Measurements from ENCODE around the gene RPH3AL. TPM values are rescaled to one million over a fixed set of nuclear protein-coding genes. Genes with fewer than 3 reads are reported as not detected.
A peak's percentile ranks its signal among the peaks of the same experiment; 100 is the strongest.

RPH3AL gene
- total RNA-seq, 2 donors from 2014 or later, result 1.3 to 3.5 TPM

DNA sequence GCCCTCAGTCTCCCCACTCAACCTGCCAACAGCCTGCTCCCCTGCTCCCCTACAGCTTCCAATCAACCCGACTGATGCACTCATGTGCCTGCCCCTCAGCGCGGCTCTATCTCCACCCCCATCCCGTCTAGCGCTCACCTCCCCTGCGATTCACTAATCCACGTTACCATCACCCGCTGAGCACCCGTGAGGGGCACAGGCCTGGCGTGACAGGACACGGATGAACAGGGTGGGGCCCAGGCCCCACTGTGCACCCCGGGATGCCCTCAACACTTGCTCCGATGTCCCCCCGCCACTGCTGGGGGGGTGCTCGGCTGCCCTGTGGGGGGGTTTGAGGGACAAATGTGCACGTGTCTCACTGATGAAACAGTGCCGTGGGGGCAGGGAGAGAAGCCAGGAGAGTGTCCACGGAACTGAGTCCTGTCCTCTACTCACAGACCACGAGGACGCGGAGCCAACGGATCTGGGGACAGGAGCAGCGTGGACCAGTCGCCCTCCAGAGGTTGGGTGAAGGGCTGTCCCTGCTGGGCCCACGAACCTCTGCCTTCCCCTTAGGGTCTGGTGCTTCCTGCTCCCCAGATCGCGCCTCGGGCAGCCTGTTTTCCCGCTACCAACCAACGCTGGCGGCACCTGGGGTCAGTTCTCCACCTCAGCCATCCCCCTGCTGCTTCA, 66.7 kb downstream of the RPH3AL start:
- Mint-ChIP-seq H3K4me3 (no peak overlapping the region), H3K27me3 (no peaks in the 10 kb centered on the region), H3K27ac (no peak overlapping the region)

DNA sequence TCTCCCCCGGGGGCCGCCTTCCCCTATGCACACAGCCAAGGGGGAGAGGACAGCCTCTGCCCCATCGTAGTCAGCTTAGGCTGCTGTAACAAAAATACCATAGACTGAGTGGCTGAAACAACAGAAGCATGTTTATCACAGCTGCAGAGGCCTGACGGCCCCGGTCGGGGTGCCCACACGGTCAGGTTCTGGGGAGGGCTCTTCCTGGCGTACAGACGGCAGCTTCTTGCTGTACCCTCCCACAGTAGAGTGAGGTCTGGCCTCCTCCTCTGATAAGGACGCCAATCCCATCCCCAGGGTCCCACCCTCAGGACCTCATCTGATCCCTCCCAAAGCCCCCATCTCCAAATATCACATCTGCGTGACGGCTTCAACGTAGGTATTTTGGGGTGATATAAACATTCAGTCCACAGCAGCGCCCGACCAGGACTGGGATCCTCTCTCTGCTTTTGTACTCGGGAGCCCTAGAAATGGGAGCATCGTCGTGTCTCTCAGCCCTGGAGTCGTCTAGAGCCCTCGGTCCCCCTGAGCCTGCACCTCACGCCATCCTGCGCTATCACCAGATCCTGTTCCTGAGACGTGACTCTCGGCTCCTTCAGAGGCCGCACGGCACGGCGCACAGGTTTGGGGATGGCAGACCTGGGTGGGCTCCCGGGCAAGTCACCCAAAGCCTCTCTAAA, 67.8 kb downstream of the RPH3AL start:
- Mint-ChIP-seq H3K4me1 (no peaks in the 10 kb centered on the region), H3K36me3 (ENCODE audit: low read depth) (no peaks in the 10 kb centered on the region), H3K27me3 (no peaks in the 10 kb centered on the region), H3K27ac (no peak overlapping the region), H3K4me3 (no peak overlapping the region)
- DNase-seq (no peak), ATAC-seq (no peak)
- H3K9me3 ChIP-seq (ENCODE audit: control insufficient read depth, low read length, poor library complexity, severe bottlenecking), result no peaks in the 10 kb centered on the region

More for the DNA sequence above, 66.7 kb downstream of the RPH3AL start:
- ATAC-seq (no peak), DNase-seq (no peak)
- Mint-ChIP-seq H3K36me3 (ENCODE audit: low read depth) (no peaks in the 10 kb centered on the region), H3K4me1 (no peaks in the 10 kb centered on the region)
- no peaks in the 10 kb centered on the region for H3K9me3 ChIP-seq (ENCODE audit: control insufficient read depth, low read length, poor library complexity, severe bottlenecking)

DNA sequence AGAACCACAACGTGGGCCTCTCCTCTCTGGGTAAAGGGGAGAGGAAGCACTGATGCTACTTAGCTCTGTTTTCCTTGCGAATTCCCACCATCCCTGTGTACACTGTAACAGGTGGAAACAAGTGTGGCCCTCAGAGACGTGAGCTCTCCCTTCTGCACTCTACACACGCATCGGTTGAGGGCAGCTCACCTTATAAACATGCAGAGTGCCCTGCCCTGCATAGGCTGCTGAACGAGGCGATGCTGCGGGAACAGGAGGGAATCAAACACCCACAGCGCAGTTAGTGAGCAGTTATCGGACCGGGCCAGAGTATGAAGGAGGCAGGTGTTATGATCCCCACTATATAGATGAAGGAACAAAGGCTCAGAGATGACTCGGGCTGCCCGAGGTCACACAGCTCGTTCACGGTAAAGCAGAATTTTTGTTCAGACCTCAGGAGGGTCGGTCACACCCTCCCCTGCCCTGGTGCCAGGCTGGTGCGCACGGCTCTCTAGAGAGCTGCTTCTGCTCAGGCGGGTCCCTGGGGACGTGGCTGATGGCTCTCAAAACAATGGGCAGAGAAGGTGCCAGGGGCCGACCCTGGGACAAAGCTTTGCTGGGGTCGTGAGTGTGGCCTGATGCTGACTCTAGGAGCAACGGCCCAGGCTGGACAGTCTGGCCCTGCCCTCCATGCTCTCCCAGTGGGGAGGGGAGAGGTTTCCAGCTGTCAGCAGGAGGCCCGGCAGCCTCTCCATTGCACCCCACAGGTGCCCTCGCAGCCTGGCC, 68.5 kb downstream of the RPH3AL start:
- no peaks in the 10 kb centered on the region for H3K27me3 Mint-ChIP-seq
- H3K9me3 ChIP-seq (ENCODE audit: control insufficient read depth, low read length, poor library complexity, severe bottlenecking), result no peaks in the 10 kb centered on the region
- H3K4me1 Mint-ChIP-seq, result no peaks in the 10 kb centered on the region
- no peak overlapping the region for H3K27ac Mint-ChIP-seq
- DNase-seq (no peak), ATAC-seq (no peak)
- no peaks in the 10 kb centered on the region for H3K36me3 Mint-ChIP-seq (ENCODE audit: low read depth)
- no peak overlapping the region for H3K4me3 Mint-ChIP-seq

DNA sequence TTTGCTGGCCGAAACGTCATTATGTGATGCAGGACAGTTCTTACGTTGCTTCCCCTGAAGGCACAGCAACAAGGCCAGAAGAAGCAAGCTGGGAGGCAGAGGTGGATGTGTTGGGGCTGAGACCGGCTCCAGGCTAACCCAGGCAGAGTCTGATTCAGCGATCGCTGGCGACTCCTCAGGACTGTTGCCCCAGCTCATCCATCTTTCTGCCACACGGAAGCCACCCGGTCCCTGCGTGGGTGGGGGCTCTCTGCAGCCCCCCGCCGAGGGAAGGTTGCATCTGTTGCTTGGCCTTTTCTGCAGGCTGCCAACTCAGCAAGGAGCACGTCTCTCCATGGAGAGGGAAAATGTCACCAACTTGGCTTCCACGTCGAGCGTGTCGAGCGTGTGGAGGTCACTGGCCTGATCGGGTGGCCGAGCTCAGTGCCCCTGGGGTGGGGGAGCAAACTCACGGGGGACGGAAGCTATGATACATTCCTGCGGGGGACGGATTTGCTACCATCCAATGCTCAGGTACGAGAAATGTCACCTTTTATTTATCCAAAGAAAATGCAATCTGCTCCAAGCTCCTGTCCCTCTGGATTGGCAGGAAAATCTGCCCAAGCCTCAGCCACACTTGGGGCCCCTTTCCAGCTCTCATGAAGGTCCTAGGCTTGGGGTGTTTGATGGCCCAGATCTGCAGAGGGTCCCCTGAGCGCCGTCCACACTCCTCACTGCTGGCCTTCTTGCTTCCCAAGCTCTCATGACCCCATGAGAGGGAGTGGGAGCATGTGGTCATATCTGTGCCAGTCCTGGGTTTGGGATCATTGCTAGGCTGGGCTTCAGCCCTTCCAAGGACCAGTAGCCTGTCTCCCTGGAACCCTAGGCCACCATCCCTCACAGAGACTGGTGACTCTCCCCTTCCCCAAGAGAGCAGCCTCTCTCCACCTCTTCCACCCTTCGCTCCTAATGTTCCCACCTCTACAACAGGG, 69.4 kb downstream of the RPH3AL start:
- no peak for DNase-seq
- H3K4me3 Mint-ChIP-seq, result no peak overlapping the region
- H3K36me3 Mint-ChIP-seq (ENCODE audit: low read depth), result no peaks in the 10 kb centered on the region
- no peaks in the 10 kb centered on the region for H3K4me1 Mint-ChIP-seq
- no peaks in the 10 kb centered on the region for H3K9me3 ChIP-seq (ENCODE audit: control insufficient read depth, low read length, poor library complexity, severe bottlenecking)
- no peaks in the 10 kb centered on the region for H3K27me3 Mint-ChIP-seq
- H3K27ac Mint-ChIP-seq, result peak overlapping the region; percentile 29
- ATAC-seq, result no peak

DNA sequence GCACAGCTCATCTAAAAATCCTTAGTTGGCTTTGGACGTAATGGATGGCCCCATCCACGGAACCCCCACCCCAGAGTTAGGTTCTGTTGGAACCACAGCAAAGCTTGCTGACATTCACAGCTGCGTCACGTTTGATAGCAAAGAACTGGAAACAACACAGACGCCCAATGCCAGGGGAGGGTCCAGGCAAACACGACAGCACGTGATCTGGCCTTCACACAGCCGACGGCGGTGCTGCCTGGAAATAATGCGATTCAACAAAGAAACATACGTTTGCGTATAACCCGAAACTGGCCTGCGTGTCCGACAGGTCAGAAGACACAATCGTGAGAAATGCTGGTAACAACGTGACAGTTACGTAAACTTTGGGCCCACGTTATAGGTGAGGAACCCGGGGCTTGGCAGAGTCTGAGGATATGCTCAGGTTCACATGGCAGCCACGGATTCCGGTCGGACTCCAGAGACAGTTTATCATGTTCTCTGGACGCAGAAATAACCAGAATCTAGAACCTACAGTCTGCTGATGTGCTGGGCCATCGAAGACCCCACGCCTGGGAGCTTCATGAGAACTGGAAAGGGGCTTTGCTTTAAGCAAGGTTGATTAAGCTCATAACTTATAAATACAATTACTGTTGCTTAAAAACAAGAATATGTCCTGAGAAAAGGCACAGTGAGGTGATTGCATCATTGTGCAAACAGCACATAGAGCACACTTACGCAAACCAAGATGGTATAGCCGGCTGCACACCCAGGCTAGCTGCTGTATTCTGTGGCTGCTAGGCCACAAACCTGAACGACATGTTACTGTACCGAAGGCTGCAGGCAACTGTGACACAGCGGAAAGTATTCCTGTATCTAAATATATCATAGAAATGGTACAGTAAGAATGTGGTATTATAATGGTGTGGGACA, 70.4 kb downstream of the RPH3AL start:
- Mint-ChIP-seq H3K27ac (no peak overlapping the region), H3K4me1 (no peaks in the 10 kb centered on the region), H3K4me3 (no peak overlapping the region), H3K27me3 (no peaks in the 10 kb centered on the region), H3K36me3 (ENCODE audit: low read depth) (no peaks in the 10 kb centered on the region)
- DNase-seq (no peak), ATAC-seq (no peak)
- H3K9me3 ChIP-seq (ENCODE audit: control insufficient read depth, low read length, poor library complexity, severe bottlenecking), result no peaks in the 10 kb centered on the region

DNA sequence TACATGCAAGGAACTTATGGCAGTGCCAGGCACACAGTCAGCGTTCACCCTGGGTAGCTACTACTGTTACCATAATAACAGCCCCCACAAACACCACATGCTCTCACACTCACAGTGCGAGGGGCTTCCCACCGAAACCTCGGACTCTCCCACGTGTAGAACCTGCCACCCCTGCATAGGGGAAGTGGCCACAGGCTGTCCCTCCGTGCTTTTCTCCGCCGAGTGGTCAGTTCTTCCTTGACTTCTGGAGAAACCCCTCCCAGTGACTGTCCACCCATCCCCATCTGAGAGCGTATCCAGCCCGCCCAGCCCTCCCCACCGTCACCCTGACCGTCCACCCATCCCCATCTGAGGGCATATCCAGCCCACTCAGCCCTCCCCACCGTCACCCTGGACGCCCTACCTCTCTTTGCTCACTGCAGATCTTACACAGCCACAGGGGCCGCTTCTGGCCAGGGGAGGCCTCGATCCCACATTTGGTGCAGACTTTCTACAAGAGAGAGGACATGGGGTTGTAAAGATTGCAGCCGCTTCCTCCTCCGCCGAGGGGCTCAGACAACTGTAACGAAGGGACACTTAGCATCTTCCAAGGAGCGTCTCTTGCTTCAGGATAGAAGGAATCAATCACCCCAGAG, 71.1 kb downstream of the RPH3AL start:
- DNase-seq, result no peak
- no peaks in the 10 kb centered on the region for H3K27me3 Mint-ChIP-seq
- no peaks in the 10 kb centered on the region for H3K36me3 Mint-ChIP-seq (ENCODE audit: low read depth)
- H3K9me3 ChIP-seq (ENCODE audit: control insufficient read depth, low read length, poor library complexity, severe bottlenecking), result no peaks in the 10 kb centered on the region
- H3K27ac Mint-ChIP-seq, result no peak overlapping the region
- no peaks in the 10 kb centered on the region for H3K4me1 Mint-ChIP-seq
- no peak overlapping the region for H3K4me3 Mint-ChIP-seq
- no peak for ATAC-seq

DNA sequence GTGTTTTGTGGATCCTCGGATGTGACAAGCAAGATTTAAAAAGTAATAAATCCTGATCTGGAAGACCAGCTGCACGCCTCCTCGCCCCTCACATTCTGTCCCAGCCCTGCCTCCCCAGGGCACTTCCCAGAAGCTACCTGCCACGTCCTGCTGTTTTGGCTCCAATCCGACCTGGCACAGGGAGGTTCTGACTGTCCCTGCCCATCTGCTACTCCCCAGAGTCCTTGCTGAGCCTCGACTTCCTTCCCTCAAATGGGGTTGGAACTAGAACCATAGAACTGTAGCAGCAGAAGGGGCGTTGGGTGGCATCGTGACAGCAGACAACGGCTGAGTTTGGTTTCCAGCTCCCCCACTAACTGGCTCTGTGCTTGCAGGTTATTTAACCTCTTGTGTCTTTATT, 71.7 kb downstream of the RPH3AL start:
- Mint-ChIP-seq H3K4me3 (no peak overlapping the region), H3K27me3 (no peaks in the 10 kb centered on the region), H3K27ac (no peak overlapping the region), H3K36me3 (ENCODE audit: low read depth) (no peaks in the 10 kb centered on the region), H3K4me1 (no peaks in the 10 kb centered on the region)
- ATAC-seq, result no peak
- H3K9me3 ChIP-seq (ENCODE audit: control insufficient read depth, low read length, poor library complexity, severe bottlenecking), result no peaks in the 10 kb centered on the region
- DNase-seq, result no peak

DNA sequence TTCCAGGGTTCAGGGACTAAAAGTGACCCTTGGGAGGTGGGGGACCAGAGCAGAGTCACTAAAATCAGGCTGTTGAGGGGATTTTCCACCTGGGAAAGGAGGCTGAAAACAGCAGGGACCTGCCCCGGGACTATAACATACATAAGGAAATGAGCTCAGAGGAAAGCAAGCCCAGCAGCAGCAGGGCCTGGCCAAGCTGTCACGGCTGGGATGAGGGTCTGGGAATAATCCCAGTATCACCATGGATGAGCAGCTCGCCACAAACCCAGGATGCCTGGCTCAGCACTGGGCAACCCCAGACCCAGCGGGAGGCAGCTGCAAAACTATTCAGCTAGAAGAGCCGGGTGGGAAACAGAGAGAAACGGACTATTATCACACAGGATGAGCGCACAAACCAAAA, 72.4 kb downstream of the RPH3AL start:
- H3K4me1 Mint-ChIP-seq, result no peaks in the 10 kb centered on the region

DNA sequence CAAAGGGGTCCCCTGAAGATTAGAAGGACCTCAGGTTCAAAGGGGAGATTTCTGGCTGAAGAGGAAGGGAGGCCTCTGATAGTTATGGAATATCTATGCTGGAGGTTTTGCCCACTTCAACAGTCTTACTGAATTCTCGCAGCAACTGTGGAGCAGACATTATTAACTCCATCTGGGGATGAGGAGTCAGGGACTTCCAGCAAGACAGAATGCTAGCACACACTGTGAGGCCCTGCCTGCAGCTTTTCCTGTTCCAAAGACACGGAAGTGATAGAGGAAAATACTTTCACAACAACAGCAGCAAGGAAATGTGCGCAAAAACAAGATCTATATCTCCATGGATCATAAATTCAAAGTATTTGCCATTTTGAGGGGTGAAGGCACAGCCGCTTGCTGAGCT, 72.8 kb downstream of the RPH3AL start:
- peaks cover under 1% of the 10 kb centered on the region for H3K36me3 Mint-ChIP-seq (ENCODE audit: low read depth)

More for the DNA sequence above, 72.4 kb downstream of the RPH3AL start:
- DNase-seq (no peak), ATAC-seq (no peak)
- no peaks in the 10 kb centered on the region for H3K9me3 ChIP-seq (ENCODE audit: control insufficient read depth, low read length, poor library complexity, severe bottlenecking)
- Mint-ChIP-seq H3K4me3 (no peak overlapping the region), H3K36me3 (ENCODE audit: low read depth) (no peaks in the 10 kb centered on the region), H3K27me3 (no peaks in the 10 kb centered on the region), H3K27ac (no peak overlapping the region)

DNA sequence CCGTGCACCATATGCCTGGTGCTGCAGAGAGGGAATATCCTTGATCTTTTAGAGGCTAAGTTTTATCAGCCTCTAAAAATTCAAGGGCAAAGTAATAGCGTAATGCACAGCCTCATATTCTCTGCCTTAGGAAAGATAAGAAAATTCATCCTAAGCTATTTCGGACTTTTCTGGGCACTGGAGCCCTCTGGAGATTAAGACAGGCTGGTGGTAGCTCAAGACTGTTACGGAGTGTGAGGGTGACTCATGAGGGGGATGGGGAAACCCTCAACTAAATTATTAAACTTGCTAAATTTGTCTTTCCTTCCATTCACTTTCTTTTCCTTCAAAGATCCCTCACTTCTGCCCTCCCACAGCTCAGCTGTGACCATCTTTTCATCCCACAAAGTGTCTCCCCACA, 73.3 kb downstream of the RPH3AL start:
- Mint-ChIP-seq H3K4me1 (peaks cover 2% of the 10 kb centered on the region), H3K27ac (no peak overlapping the region), H3K4me3 (no peak overlapping the region), H3K27me3 (peaks cover 4% of the 10 kb centered on the region), H3K36me3 (ENCODE audit: low read depth) (peaks cover 2% of the 10 kb centered on the region)
- ATAC-seq, result no peak
- no peaks in the 10 kb centered on the region for H3K9me3 ChIP-seq (ENCODE audit: control insufficient read depth, low read length, poor library complexity, severe bottlenecking)
- DNase-seq, result no peak

More for the DNA sequence above, 72.8 kb downstream of the RPH3AL start:
- DNase-seq (no peak), ATAC-seq (no peak)
- Mint-ChIP-seq H3K4me1 (peaks cover 2% of the 10 kb centered on the region), H3K27ac (no peak overlapping the region), H3K4me3 (no peak overlapping the region), H3K27me3 (peaks cover 3% of the 10 kb centered on the region)
- H3K9me3 ChIP-seq (ENCODE audit: control insufficient read depth, low read length, poor library complexity, severe bottlenecking), result no peaks in the 10 kb centered on the region

DNA sequence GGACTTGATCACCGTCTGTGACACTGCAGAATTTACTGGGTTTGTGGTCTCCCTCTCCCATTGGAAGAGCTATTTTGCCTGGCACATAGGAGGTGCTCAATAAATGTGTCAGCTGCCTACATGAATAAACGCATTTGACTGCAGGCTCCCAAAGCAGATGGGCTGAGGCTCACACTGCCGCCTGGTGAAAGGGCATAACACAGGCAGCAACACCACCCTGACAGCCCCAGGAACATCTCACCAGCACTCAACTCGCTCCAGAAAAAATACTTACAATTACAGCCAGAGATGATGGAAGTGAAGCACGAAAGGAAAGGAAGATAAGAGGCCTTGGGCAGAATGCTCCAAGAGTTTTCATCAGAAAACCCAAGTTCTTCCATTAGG, 73.9 kb downstream of the RPH3AL start:
- DNase-seq (no peak), ATAC-seq (no peak)
- H3K4me1 Mint-ChIP-seq, result peaks cover 2% of the 10 kb centered on the region
- no peaks in the 10 kb centered on the region for H3K9me3 ChIP-seq (ENCODE audit: control insufficient read depth, low read length, poor library complexity, severe bottlenecking)
- H3K27me3 Mint-ChIP-seq, result peaks cover 4% of the 10 kb centered on the region
- peaks cover 2% of the 10 kb centered on the region for H3K36me3 Mint-ChIP-seq (ENCODE audit: low read depth)
- no peak overlapping the region for H3K27ac Mint-ChIP-seq
- no peak overlapping the region for H3K4me3 Mint-ChIP-seq

Data from T-helper 17 cell (primary cell).